OCI-LY7 (cell line): Measurements from ENCODE around the gene MCHR2.

Experiments
- CTCF ChIP-seq: fragments of 200-600 bp; sonication (generic); conservative IDR thresholded peaks from 2 replicates; pipeline ENCODE4 v1.5.1; 2014; ENCODE audit warnings: mild to moderate bottlenecking, antibody characterized with exemption, low read length, moderate library complexity, mixed read lengths
- EZH2phosphoT487 ChIP-seq: fragments of 200-600 bp; sonication (generic); IDR thresholded peaks from 2 replicates; pipeline ENCODE4 v1.6.1; 2018; ENCODE audit warnings: low read depth, borderline replicate concordance, mild to moderate bottlenecking, mixed run types, antibody characterized with exemption, low read length, moderate library complexity, mixed read lengths

- TF ChIP-seq CTCF (no peak), EZH2phosphoT487 (no peak)
These were observed 28.8 kb upstream of the MCHR2 start for GRCh38 chr6:100022847-100023246.
